UCSD-AML1 (cell line): ENCODE measurements around the gene TBC1D3B.
"Not testable (repeated sequence)": the region's sequence is repeated elsewhere in the genome, so short reads cannot be mapped to it uniquely, and the experiment has no call there.

Experiments
- DNase-seq: peaks from one replicate; lab custom pipeline; 2025; ENCODE audit not compliant: unreplicated experiment; lab: John Stamatoyannopoulos, UW

TBC1D3B gene

GRCh38 chr17:36201102-36201501 lies 24.7 kb upstream of the TBC1D3B start:
- DNase-seq: not testable (repeated sequence)

- DNase-seq: no peak
These were observed 22.5 kb upstream of the TBC1D3B start for GRCh38 chr17:36198831-36199465.

- DNase-seq: no peak
These were observed 20.9 kb upstream of the TBC1D3B start for GRCh38 chr17:36197387-36197703.

- no peak for DNase-seq
These were observed 19.7 kb upstream of the TBC1D3B start for GRCh38 chr17:36196131-36196486.

- DNase-seq: no peak
These were observed 19.1 kb upstream of the TBC1D3B start for GRCh38 chr17:36195434-36196130.

GRCh38 chr17:36194832-36195433 lies 18.5 kb upstream of the TBC1D3B start:
- not testable (repeated sequence) for DNase-seq

GRCh38 chr17:36194147-36194831 lies 17.9 kb upstream of the TBC1D3B start:
- not testable (repeated sequence) for DNase-seq

- DNase-seq: no peak
These were observed 16.9 kb upstream of the TBC1D3B start for GRCh38 chr17:36193216-36193775.

GRCh38 chr17:36190549-36191330 lies 14.3 kb upstream of the TBC1D3B start:
- not testable (repeated sequence) for DNase-seq

- DNase-seq: not testable (repeated sequence)
These were observed 13.6 kb upstream of the TBC1D3B start for GRCh38 chr17:36189993-36190392.

GRCh38 chr17:36188891-36189306 lies 12.5 kb upstream of the TBC1D3B start:
- peak; percentile 68 for DNase-seq

GRCh38 chr17:36187943-36188665 lies 11.7 kb upstream of the TBC1D3B start:
- not testable (repeated sequence) for DNase-seq

- DNase-seq: not testable (repeated sequence)
These were observed 10.7 kb upstream of the TBC1D3B start for GRCh38 chr17:36186810-36187763.

- no peak for DNase-seq
These were observed 9.0 kb upstream of the TBC1D3B start for GRCh38 chr17:36185416-36185815.

- no peak for DNase-seq
These were observed 7.8 kb upstream of the TBC1D3B start for GRCh38 chr17:36184023-36184765.

- peak; percentile 60 for DNase-seq
These were observed 6.8 kb upstream of the TBC1D3B start for GRCh38 chr17:36183001-36183971.
